Measurements from ENCODE around the gene TNS3.

Gene TNS3

DNA sequence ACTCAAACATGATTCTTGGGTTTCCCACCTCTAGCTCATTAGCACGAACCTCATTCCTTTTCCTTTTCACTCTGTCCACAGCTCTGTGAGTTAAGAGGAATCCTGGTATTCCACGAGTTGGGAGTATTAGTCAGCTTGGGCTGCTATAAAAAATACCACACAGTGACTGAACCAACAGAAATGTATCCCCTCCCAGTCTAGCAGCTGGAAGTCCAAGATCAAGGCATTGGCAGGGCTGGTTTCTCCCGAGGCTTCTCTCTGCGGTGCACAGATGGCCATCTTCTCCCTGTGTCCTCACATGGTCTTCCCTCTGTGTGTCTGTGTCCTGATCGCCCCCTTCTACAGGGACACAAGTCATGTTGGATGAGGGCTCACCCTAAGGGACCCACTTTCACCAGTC lies 261.6 kb downstream of the TNS3 start:
- Histone ChIP-seq H3K4me2 (ENCODE audit: low read depth, low read length) (no peak overlapping the region), H3K27ac (ENCODE audit: low read length) (no peak overlapping the region), H3K9me2 (replicated peaks; ENCODE audit: insufficient read depth, low read length) (no peaks in the 10 kb centered on the region), H3K4me1 (ENCODE audit: low read length) (no peaks in the 10 kb centered on the region), H3K4me3 (ENCODE audit: low read length) (no peak overlapping the region), H2AFZ (ENCODE audit: low read length) (no peak overlapping the region), H3K9ac (ENCODE audit: low read length) (no peak overlapping the region), H3K36me3 (replicated peaks; ENCODE audit: insufficient read depth, low read length) (peaks cover 23% of the 10 kb centered on the region), H4K20me1 (ENCODE audit: insufficient read depth, low read length) (no peaks in the 10 kb centered on the region), H3F3A (ENCODE audit: insufficient read depth, low read length) (no peaks in the 10 kb centered on the region), H3K79me2 (ENCODE audit: low read length) (peaks cover 24% of the 10 kb centered on the region; the same call in 1 of the 2 replicates), H3K9me3 (replicated peaks; ENCODE audit: insufficient read depth, low read length) (no peaks in the 10 kb centered on the region), H3K27me3 (replicated peaks; ENCODE audit: insufficient read depth, low read length) (no peaks in the 10 kb centered on the region)
- DNase-seq, result no peak
- TF ChIP-seq, protein P1, sequence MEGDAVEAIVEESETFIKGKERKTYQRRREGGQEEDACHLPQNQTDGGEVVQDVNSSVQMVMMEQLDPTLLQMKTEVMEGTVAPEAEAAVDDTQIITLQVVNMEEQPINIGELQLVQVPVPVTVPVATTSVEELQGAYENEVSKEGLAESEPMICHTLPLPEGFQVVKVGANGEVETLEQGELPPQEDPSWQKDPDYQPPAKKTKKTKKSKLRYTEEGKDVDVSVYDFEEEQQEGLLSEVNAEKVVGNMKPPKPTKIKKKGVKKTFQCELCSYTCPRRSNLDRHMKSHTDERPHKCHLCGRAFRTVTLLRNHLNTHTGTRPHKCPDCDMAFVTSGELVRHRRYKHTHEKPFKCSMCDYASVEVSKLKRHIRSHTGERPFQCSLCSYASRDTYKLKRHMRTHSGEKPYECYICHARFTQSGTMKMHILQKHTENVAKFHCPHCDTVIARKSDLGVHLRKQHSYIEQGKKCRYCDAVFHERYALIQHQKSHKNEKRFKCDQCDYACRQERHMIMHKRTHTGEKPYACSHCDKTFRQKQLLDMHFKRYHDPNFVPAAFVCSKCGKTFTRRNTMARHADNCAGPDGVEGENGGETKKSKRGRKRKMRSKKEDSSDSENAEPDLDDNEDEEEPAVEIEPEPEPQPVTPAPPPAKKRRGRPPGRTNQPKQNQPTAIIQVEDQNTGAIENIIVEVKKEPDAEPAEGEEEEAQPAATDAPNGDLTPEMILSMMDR (IDR thresholded peaks at IDR 0.05; ENCODE audit: low read length), result no peak

DNA sequence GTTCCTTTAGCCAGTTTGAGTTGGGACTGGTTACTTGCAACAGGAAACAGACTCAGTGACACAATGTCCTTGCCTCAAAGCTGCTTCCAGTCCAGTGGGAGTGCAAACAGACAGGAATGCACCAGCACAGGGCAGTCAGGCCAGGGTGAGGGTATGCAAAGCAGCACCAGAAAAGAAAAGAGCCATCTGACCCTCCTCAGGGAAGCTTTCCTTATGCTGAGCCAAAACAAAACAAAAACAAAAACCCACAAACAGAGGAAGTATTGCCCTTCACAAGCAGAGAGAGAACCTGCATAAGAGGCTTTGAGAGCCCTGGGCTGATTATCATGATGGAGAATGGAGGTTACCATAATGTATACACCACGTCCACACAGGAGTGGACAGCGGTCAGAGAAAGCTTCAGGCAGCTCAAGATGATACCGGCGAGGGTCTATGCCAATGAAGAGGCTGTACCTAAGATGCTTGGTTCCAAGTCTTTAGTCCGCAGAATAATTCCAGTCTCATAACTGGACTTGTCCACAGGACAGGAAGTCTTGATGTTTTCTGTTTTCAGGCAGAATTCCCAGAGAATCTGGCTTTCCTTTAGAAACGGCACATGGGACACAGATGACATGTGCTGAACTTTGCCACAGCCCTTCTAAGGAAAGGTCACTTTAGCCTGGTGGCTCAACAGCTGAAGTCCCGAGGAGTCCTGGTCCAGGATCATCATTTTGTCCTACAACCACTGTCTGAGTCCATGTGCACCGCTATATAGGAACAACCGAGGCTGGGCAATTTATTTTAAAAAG lies 263.3 kb downstream of the TNS3 start:
- Histone ChIP-seq H3K4me2 (ENCODE audit: low read depth, low read length) (no peak overlapping the region), H3K9me2 (replicated peaks; ENCODE audit: insufficient read depth, low read length) (no peaks in the 10 kb centered on the region), H2AFZ (ENCODE audit: low read length) (no peak overlapping the region), H3K4me3 (ENCODE audit: low read length) (no peak overlapping the region), H3K27ac (ENCODE audit: low read length) (no peak overlapping the region), H3F3A (ENCODE audit: insufficient read depth, low read length) (no peaks in the 10 kb centered on the region), H3K27me3 (replicated peaks; ENCODE audit: insufficient read depth, low read length) (no peaks in the 10 kb centered on the region), H3K79me2 (ENCODE audit: low read length) (peaks cover 16% of the 10 kb centered on the region; the same call in 1 of the 2 replicates), H4K20me1 (ENCODE audit: insufficient read depth, low read length) (no peaks in the 10 kb centered on the region), H3K36me3 (replicated peaks; ENCODE audit: insufficient read depth, low read length) (peaks cover 23% of the 10 kb centered on the region), H3K9ac (ENCODE audit: low read length) (no peak overlapping the region), H3K9me3 (replicated peaks; ENCODE audit: insufficient read depth, low read length) (no peaks in the 10 kb centered on the region), H3K4me1 (ENCODE audit: low read length) (no peaks in the 10 kb centered on the region)
- DNase-seq, result no peak
- TF ChIP-seq, protein P1 (IDR thresholded peaks at IDR 0.05; ENCODE audit: low read length), result no peak

DNA sequence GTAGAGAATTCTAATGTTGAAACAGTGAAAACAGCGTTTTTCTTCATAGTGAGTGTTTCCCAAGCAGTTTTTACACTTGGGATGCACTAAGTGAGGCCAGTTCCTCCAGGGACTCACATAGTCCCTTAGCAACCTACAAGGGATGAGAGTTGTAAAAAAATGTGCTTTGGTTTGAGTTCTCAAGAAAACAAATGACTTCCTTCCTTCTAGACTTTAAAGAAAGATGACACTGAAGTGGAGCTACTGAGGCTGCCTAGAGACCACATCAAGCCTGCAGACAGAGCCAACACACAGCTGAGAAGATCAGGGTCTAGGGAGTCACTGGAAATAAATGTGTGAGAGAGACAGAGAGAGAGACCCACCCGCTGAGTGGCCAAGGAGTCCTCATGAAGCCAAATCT lies 264.4 kb downstream of the TNS3 start:
- DNase-seq, result no peak
- H3K9ac ChIP-seq (ENCODE audit: low read length), result no peak overlapping the region
- H3K9me3 ChIP-seq (replicated peaks; ENCODE audit: insufficient read depth, low read length), result no peaks in the 10 kb centered on the region
- H3K4me2 ChIP-seq (ENCODE audit: low read depth, low read length), result no peak overlapping the region
- H2AFZ ChIP-seq (ENCODE audit: low read length), result no peak overlapping the region
- H3K4me3 ChIP-seq (ENCODE audit: low read length), result no peak overlapping the region
- peaks cover 10% of the 10 kb centered on the region; the same call in 1 of the 2 replicates for H3K79me2 ChIP-seq (ENCODE audit: low read length)
- H3K27ac ChIP-seq (ENCODE audit: low read length), result no peak overlapping the region
- no peaks in the 10 kb centered on the region for H4K20me1 ChIP-seq (ENCODE audit: insufficient read depth, low read length)
- H3K4me1 ChIP-seq (ENCODE audit: low read length), result no peaks in the 10 kb centered on the region
- peaks cover 19% of the 10 kb centered on the region for H3K36me3 ChIP-seq (replicated peaks; ENCODE audit: insufficient read depth, low read length)
- TF ChIP-seq, protein P1 (IDR thresholded peaks at IDR 0.05; ENCODE audit: low read length), result no peak
- TF ChIP-seq EZH2phosphoT487 (IDR thresholded peaks at IDR 0.05; ENCODE audit: low read length) (no peak), EZH2 (optimal IDR thresholded peaks at IDR 0.05; ENCODE audit: low read depth, low read length) (no peak)
- no peaks in the 10 kb centered on the region for H3K27me3 ChIP-seq (replicated peaks; ENCODE audit: insufficient read depth, low read length)
- no peaks in the 10 kb centered on the region for H3K9me2 ChIP-seq (replicated peaks; ENCODE audit: insufficient read depth, low read length)
- no peaks in the 10 kb centered on the region for H3F3A ChIP-seq (ENCODE audit: insufficient read depth, low read length)
